Ovary (tissue), 9 donors: Measurements from ENCODE around the gene NELFA. TPM values are rescaled to one million over a fixed set of nuclear protein-coding genes. Genes with fewer than 3 reads are reported as not detected.

Experiments
- DNase-seq, 5 donors: peaks; one replicate each; pipeline ENCODE4 v3.0.0-alpha.2; 2019 to 2020
- H3K27ac ChIP-seq, 2 donors: fragments of 200-600 bp; one replicate each; pipeline versions ENCODE4 v1.5.1 to v1.8.0; 2019 to 2022
- H3K27me3 ChIP-seq: fragments of 200-600 bp; one replicate; pipeline ENCODE4 v1.8.0; 2022
- H3K36me3 ChIP-seq: fragments of 200-600 bp; sonication (generic); one replicate; pipeline ENCODE4 v1.5.1; 2019
- H3K4me1 ChIP-seq: one replicate; pipeline ENCODE4 v1.8.1; 2013; ENCODE audit warnings: mild to moderate bottlenecking, moderate library complexity; ENCODE audit not compliant: insufficient read depth
- H3K4me3 ChIP-seq: fragments of 200-600 bp; sonication (generic); one replicate; pipeline ENCODE4 v1.5.1; 2017
- H3K9me3 ChIP-seq, 2 donors: fragments of 200-600 bp in 1 of 2; sonication (generic) in 1 of 2; one replicate each; pipeline versions ENCODE4 v1.5.1 to v1.8.1; 2013 to 2019; ENCODE audit warnings: mild to moderate bottlenecking in 1 of 2, moderate library complexity in 1 of 2
- EP300 ChIP-seq: sonication (generic); formaldehyde crosslinking; IDR thresholded peaks from one replicate; pipeline ENCODE4 v1.6.1; 2017; ENCODE audit warnings: antibody characterized with exemption
- POLR2A ChIP-seq: fragments of 450-650 bp; IDR thresholded peaks from one replicate; pipeline ENCODE4 v1.6.1; 2017; ENCODE audit warnings: antibody characterized with exemption, mild to moderate bottlenecking, moderate library complexity
- WGBS, 3 donors: extraction: QIAGEN DNeasy Blood & Tissue Kit in 1 of 3; methylation state at CpG; one replicate each; pipeline versions ENCODE4 v1.1.5 to v1.1.7; 2013 to 2017; 5-methylcytosine and 5-hydroxymethylcytosine counted together
- intact Hi-C, 4 donors: fragments of 100-400 bp; cut with DNase I; formaldehyde crosslinking; loops; one replicate each; pipeline versions ENCODE4 v1.11.0 to v1.15.1; 2022 to 2023
- polyA plus RNA-seq, 2 donors: library from polyadenylated mRNA; stranded (reverse); fragments of 200-250 nt in 1 of 2; fragments of 350-450 nt in 1 of 2; fragmentation: Illumina TruSeq in 1 of 2; extraction: RNeasy Lipid Tissue Mini Kit (QIAGEN cat#74804) in 1 of 2; gene quantifications; one replicate each; pipeline ENCODE4 v1.2.3, GENCODE V29; 2013 to 2014
- total RNA-seq, 7 donors: library from RNA; depleted of rRNA in 2 of 7; stranded (reverse); fragments of >200 nt in 2 of 7; fragmentation: NEBNext Ultra II Directional in 3 of 7; extraction: Animal tissue kit (Norgen Biotek cat#: 25700) in 3 of 7; gene quantifications; one replicate each; pipeline versions ENCODE4 v1.1.0 to v1.2.4, GENCODE V29; 2016 to 2023
- TF ChIP-seq, protein P1 (sequence below), 3 donors: fragments of 450-650 bp in 2 of 3; fragments of 200-600 bp in 1 of 3; IDR thresholded peaks; one replicate each; pipeline versions ENCODE4 v1.5.1 to v1.8.0; 2016 to 2022; ENCODE audit warnings: antibody characterized with exemption in 3 of 3, mild to moderate bottlenecking in 1 of 3
- donor health status: DM: no; HTN: no; CAD: no; lungs with moderate emphysema.
- donor health status: DM: no; HTN: no; CAD: no.
- donor health status: Bipolar disorder and iron deficiency.
- donor health status: DM: yes; HTN: yes; CAD: no.
- donor health status: DM: no; HTN: no; CAD: no.
- donor health status: DM: yes; HTN: yes; CAD: no.

Gene NELFA
- total and polyA plus RNA-seq, 9 donors = 12.5 to 42.8 (median 30.8) TPM

- Histone ChIP-seq H3K36me3 (no peaks in the 10 kb centered on the region), H3K27me3 (no peaks in the 10 kb centered on the region), H3K4me3 (no peak overlapping the region), H3K9me3 (no peaks in the 10 kb centered on the region), H3K4me1 (no peaks in the 10 kb centered on the region), H3K27ac (no peak overlapping the region)
- TF ChIP-seq EP300 (no peak), POLR2A (no peak)
- TF ChIP-seq, protein P1, sequence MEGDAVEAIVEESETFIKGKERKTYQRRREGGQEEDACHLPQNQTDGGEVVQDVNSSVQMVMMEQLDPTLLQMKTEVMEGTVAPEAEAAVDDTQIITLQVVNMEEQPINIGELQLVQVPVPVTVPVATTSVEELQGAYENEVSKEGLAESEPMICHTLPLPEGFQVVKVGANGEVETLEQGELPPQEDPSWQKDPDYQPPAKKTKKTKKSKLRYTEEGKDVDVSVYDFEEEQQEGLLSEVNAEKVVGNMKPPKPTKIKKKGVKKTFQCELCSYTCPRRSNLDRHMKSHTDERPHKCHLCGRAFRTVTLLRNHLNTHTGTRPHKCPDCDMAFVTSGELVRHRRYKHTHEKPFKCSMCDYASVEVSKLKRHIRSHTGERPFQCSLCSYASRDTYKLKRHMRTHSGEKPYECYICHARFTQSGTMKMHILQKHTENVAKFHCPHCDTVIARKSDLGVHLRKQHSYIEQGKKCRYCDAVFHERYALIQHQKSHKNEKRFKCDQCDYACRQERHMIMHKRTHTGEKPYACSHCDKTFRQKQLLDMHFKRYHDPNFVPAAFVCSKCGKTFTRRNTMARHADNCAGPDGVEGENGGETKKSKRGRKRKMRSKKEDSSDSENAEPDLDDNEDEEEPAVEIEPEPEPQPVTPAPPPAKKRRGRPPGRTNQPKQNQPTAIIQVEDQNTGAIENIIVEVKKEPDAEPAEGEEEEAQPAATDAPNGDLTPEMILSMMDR (IDR thresholded peaks at IDR 0.05) = no peak
- DNase-seq = no peak
- intact Hi-C loops = no loop called here
- WGBS, 3 donors = 89 to 93% (median 89%) methylated on average over 12 of the region's 12 CpGs
Observed at GRCh38 chr4:1956631-1957030, 52.1 kb downstream of the NELFA start.

DNA sequence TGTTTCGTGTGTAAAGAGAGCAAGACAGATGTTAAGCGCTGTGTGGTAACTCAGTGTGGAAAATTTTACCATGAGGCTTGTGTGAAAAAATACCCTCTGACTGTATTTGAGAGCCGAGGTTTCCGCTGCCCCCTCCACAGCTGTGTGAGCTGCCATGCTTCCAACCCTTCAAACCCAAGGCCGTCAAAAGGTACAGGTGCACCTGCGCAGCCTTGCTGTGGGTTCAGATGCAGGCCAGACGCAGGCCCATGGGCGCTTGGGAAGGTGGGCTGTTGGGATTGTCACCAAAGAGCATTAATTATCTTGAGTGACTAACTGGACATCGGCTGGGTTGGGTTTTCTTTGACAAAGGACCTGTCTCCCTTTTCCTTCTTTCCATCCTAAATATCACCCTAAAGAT lies 55.4 kb downstream of the NELFA start:
- no peaks in the 10 kb centered on the region for H3K4me1 ChIP-seq
- H3K9me3 ChIP-seq = no peaks in the 10 kb centered on the region
- H3K27ac ChIP-seq = no peak overlapping the region
- TF ChIP-seq, protein P1 (IDR thresholded peaks at IDR 0.05) = no peak
- TF ChIP-seq POLR2A (no peak), EP300 (no peak)
- DNase-seq = no peak
- H3K36me3 ChIP-seq = no peaks in the 10 kb centered on the region
- intact Hi-C loops = no loop called here
- H3K4me3 ChIP-seq = no peak overlapping the region
- H3K27me3 ChIP-seq = no peaks in the 10 kb centered on the region
- WGBS, 3 donors = 93 to 95% (median 95%) methylated on average over 9 of the region's 9 CpGs

- no peak overlapping the region for H3K27ac ChIP-seq
- intact Hi-C loops = no loop called here
Observed at GRCh38 chr4:1952719-1953118, 56.1 kb downstream of the NELFA start.

DNA sequence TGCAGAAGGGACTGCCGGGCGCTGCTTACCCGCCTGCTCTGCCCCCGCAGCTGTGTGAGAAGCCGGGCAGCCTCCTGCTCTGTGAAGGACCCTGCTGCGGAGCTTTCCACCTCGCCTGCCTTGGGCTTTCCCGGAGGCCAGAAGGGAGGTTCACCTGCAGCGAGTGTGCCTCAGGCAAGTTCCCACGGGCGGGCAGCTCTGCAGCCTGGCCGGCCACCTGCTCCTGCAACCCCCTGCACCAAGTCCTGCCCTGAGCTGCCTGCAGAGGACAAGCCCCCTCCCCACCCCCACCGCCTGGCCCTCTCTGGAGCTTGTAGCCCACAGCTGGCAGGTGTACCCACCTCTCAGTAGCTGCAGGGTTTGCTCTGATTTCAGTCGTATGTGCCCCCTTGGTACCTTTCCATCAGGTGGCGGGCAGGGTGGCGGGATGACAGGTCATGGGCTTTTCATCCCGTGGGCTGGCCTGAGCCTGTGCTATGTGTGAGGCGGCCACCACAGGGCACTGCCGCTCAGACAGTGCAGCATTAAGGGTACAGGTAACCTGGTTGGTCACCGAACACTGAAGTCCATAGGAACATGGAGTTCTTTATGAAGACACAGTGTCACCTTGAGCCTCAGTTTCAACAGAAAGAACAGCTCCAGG lies 56.6 kb downstream of the NELFA start:
- no peaks in the 10 kb centered on the region for H3K36me3 ChIP-seq
- WGBS, 3 donors = 90 to 94% (median 93%) methylated on average over 19 to 20 of the region's 20 CpGs

More at GRCh38 chr4:1952719-1953118, 56.1 kb downstream of the NELFA start:
- Histone ChIP-seq H3K4me3 (no peak overlapping the region), H3K36me3 (no peaks in the 10 kb centered on the region), H3K4me1 (no peaks in the 10 kb centered on the region), H3K27me3 (no peaks in the 10 kb centered on the region), H3K9me3 (no peaks in the 10 kb centered on the region)
- no peak for TF ChIP-seq POLR2A
- no peak for TF ChIP-seq EP300
- TF ChIP-seq, protein P1 (IDR thresholded peaks at IDR 0.05) = no peak
- 63 to 72% (median 70%) methylated on average over 5 of the region's 5 CpGs for WGBS, 3 donors
- no peak for DNase-seq

More for the DNA sequence above, 56.6 kb downstream of the NELFA start:
- TF ChIP-seq EP300 = no peak
- no peak for TF ChIP-seq POLR2A
- TF ChIP-seq, protein P1 (IDR thresholded peaks at IDR 0.05) = no peak
- DNase-seq = no peak
- no peak overlapping the region for H3K4me3 ChIP-seq
- H3K27me3 ChIP-seq = no peaks in the 10 kb centered on the region
- intact Hi-C loops = no loop called here
- H3K27ac ChIP-seq = no peak overlapping the region
- H3K9me3 ChIP-seq = no peaks in the 10 kb centered on the region
- no peaks in the 10 kb centered on the region for H3K4me1 ChIP-seq
